Erythroblast (primary cell): ENCODE data around the gene CD80.
"Not testable (repeated sequence)": the region's sequence is repeated elsewhere in the genome, so short reads cannot be mapped to it uniquely, and the experiment has no call there.

Source experiments
- DNase-seq, 2 experiments: peaks; one replicate each; lab custom pipeline; 2025; lab: John Stamatoyannopoulos, UW
- GATA1 ChIP-seq: IDR thresholded peaks from 2 replicates; pipeline ENCODE4 v1.6.1; 2011; ENCODE audit warnings: low read depth, mild to moderate bottlenecking, control low read depth, low read length, moderate library complexity
- POLR2A ChIP-seq: IDR thresholded peaks from 2 replicates; pipeline ENCODE4 v1.6.1; 2011; ENCODE audit warnings: mild to moderate bottlenecking, low read length

The CD80 gene

DNA sequence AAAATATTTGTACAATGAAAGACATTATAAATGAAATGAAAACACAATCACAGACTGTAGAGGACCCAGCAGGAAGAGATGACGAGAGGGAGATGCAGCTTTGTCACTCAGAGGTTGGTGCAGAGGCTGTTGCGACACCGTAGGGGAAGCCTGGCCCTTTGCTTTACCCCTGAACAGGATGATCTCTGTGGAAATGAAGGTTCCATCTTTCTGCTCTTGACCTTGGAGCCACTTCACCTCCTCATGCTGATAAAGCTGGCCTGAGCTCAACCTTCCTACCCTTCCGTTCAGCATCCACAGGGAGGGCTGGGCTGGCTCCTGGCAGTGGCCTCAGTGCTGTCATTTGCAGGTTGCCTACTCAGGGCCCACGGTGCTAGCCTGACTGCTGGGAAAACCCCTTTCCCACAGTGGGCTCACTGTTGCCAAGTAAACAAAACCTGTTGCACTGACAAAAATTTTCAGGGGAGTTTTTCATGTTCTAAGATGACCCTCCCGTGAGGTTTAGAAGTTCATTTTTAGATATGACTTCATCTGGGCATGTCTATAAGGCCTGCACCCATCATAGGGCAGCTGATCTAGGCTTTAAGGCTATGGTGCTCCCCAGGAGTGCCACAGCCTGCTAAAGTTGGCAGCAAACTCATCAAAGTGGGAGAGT is 3.0 kb upstream of the CD80 start:
- DNase-seq = peak in 1 of 2 experiments; percentile 6
- TF ChIP-seq POLR2A (no peak), GATA1 (no peak)

DNA sequence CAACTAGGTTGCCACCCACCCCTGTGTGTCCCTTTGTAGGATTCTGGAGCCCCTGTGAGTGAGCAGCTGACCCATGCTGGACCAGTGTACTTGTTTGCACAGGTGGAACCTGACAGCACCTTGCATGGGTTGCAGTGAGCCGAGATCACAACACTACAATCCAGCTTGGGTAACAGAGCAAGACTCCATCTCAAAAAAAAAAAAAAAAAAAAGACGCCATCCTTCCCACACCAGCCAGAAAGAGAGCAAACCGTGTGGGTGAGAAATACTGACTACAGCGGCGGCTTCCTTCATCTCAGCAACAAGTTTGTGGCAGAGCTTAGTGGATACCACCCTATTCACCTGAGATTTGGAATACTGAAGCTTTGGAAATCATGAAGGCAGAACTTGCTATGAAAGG is 746 bp upstream of the CD80 start:
- DNase-seq = no peak
- TF ChIP-seq POLR2A = no peak
- no peak for TF ChIP-seq GATA1

DNA sequence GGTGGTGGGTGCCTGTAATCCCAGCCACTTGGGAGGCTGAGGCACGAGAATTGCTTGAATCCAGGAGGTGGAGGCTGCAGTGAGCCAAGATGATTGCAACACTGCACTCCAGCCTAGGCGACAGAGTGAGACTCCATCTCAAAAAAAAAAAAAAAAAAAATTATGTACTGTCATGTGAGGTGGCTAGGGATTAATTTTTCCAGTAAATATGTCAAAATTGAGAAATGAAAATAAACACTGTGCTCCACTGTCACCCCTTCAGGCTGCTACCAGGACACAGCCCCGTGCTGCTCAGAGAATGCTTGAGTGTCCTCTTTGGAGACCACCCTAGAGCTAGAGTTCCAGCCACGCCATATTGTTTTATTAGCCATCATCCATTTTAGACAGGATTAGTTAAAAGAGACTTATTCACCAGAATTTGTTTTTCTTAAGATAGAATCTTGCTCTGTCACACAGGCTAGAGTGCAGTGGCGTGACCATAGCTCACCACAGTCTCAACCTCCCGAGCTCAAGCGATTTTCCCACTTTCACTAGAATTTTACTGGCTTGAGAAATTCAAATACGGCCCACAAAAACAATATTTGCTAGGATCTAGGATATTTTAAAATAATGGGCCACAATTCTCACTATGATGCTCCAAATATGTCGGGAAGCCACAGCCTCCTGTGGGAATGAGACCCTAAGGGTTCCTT is 642 bp downstream of the CD80 start:
- TF ChIP-seq POLR2A = no peak
- TF ChIP-seq GATA1 = no peak
- DNase-seq = no peak

DNA sequence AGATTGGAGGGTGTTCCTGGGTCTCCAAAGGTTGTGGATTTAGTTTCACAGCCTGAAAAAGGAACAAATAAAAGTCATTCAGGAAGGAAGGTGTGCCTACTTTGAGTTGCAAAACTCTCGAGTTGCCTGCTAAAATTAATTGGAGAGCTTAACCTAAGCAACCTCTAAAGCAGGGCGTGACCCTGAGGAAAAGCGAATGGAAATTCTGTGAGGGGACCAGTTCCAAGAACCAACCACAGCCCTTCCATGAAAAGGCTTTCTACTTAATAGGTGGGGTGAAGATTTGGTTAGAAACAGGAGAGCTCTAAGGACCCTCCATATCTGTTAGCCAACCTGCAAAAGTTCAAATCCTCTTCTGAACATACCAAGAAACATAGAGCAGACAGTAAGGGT is 1.5 kb downstream of the CD80 start:
- no peak for TF ChIP-seq POLR2A
- no peak for TF ChIP-seq GATA1
- peak; percentile 12 to 13 for DNase-seq

DNA sequence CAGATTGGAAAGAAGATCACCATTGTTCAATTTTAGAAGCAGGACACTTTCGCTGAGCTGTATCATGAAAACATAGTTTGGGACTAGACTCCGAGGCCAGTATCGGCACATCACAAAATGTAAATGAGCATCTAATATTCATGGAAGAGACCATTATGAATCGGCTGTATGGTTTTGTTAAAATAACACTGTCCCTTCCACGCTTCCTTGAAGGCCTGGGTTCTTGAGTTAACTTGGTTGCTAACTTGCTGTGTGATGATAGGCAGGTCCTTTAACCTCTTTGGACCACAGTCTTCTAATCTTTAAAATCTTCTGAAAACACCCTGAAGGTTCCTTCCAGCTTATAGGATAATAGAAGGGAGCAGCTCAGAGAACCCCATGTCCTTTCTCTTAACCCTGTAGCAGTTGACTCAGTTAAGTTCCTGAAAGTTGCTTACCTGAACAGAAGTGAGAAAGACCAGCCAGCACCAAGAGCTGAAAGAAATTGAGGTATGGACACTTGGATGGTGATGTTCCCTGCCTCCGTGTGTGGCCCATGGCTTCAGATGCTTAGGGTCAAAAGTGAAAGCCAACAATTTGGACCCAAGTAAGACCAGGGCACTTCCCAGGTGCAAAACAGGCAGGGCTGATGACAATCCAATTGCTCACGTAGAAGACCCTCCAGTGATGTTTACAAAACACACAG is 2.1 kb downstream of the CD80 start:
- TF ChIP-seq GATA1 (no peak), POLR2A (no peak)
- DNase-seq = no peak

DNA sequence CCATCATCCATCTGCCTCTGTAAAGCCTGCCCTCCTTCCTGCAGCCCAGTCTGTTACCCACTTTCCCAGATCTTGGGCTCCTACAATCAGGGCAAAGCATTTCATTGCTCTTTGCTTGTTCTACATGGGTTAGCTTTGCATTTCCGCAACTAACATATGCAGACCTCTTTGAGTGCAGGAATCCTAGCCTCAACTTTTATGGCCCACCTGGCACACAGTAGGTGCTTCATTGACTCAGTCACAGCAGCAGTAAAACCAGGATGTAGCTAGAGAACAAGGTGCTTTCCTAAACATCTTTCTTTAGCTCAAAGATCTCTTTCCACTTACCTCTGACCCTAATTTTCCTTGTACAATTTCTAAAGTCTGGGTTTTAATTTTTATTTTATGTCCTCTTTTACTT is 3.5 kb downstream of the CD80 start:
- no peak for DNase-seq
- TF ChIP-seq GATA1 = no peak

DNA sequence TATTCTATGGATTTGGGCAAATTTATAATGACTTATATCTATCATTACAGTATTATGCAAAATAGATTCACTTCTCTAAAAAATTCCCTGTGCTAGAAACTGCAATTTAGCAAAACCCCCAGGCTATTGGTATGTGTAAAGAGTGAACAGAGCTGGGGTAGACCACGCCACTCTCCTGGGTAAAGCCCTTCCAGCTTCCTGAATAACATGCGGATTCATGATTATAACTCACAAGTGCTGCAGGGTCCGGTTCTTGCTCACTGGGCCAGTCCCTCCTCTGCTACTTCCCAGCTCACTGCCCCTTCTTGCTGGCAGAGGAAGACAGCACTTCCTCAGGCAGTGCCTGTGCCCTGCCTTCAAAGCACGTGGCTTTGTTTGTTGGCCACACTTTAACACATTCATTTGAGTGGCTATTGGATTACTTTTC is 4.1 kb downstream of the CD80 start:
- TF ChIP-seq POLR2A (no peak), GATA1 (no peak)
- DNase-seq = no peak

DNA sequence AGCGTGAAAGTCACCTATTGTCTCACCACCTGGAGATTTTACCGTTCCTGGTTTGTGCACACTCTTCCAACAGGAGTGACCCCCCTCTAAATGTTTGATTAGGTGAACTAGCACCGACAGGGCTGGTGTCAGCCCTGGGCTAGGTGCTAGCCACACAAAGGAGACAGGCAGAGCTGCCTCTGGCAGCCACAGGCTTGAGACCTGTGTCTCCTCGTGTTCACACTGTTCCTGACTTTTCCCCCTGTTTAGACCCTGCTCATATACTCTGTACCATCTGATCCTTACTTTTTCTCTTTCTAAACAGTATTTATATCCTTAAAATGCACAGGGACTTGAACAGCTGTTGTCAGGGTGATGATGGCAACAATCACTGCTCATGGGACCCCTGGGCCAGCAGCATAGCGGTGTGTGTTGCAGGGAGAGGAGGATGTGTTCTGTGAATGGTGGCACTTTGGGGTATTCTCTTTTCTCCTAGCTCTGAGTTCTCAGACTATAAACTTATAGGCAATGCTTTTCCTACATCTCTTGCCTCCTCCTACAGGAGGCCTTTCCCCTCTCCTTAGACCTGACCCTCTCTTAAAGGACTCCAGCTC is 5.5 kb downstream of the CD80 start:
- no peak for DNase-seq
- TF ChIP-seq POLR2A (no peak), GATA1 (no peak)

DNA sequence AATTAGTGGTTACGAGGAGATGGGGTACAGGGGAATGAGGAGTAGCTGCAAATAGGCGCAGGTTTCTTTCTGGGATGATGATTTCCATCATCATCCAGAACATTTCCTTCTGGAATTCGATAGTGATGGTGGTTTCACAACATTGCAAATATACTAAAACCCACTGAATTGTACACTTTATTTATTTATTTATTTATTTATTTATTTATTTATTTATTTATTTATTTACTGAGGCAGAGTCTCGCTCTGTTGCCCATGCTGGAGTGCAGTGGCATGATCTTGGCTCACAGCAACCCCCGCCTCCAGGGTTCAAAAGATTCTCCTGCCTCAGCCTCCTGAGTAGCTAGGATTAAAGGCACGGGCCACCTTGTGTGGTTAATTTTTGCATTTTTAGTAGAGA is 6.5 kb downstream of the CD80 start:
- DNase-seq = not testable (repeated sequence)

DNA sequence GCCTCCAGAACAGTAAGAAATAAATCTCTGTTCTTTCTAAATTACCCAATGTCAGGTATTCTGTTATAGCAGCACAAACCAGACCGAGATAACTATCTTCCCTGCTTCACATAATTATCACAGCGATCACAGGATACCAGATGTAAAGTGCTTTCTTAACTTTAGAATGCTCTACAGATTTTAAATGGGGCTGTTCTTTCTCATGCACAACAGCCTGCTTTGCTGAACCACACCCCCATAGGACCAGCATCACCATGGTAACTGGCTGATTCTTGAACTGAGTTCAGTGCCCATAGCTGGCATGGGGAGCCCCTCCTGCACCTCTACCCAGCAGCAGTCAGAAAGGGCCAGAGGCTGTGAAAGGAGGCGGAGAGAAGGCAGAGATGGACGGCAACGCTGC is 7.8 kb downstream of the CD80 start:
- DNase-seq = no peak
- TF ChIP-seq GATA1 (no peak), POLR2A (no peak)

DNA sequence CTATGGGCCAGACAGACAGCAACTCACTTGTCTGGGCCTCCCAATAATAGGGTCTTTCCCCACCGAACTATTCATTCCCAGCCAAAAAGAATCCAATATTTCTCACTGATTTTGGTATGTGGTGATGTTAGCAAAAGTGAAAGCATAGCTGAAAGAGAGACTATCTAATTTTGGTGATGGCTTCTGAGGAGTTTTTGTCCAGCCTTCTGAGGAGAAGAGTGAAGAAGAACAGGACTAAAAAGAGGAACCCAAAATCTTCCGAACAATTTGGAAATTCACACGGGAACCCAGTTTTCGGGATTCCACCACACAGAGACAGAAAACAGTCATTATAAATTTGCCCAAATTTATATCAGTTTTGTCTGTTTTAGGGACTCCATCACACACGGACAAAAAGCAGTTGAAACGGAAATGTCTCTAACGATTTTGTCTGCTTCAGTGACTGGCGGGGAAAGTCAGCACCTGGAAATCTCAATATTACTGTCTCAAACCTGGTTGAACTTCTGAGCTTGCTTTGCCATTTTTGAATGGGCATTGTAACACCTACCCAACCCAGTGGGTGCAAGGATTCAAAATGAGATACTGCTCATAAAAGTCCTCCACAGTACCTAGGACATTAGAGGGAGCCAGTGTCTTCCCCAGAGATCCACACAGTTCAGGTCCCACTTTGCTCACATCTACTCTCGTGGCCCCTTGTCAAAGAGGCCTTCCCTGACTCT is 9.1 kb downstream of the CD80 start:
- DNase-seq = no peak
- TF ChIP-seq GATA1 (no peak), POLR2A (no peak)

DNA sequence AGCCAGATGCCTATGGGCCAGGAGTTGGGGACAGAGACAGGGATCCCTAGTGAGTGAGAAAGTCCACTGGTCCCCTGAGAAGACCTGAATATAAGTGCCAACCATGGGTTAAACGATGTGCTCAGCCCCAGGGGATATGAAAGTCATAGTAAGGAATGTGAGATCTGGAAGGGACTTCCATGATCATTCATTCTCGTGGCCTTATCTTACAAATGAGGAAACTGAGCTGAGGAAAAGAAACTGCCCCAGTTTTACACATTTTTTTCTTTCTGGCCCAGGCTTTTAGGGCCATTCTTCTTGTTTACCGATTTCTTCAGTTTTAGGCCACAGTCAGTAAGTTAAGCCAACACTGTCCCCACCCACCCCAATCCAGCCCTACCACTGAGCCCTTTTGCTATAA is 11.1 kb downstream of the CD80 start:
- no peak for DNase-seq
- TF ChIP-seq GATA1 (no peak), POLR2A (no peak)

DNA sequence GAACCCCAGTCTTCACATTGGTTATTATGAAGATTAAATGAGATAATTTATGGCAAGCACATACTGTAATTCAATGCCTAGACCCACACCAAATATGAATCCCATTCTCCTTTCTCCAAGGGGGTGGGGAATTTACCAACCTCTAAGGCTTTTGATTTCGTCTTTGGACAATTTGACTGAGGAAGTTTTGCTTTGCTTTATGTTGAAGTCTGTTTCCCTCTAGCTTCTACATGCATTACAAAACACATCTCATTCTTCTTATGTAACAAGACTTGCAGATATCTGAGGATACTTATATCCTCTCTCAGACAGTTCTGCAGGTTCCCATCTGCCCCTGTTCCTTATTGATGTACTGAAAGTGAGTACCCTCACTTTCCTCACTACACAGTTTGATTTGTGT is 12.2 kb downstream of the CD80 start:
- DNase-seq = no peak
- TF ChIP-seq GATA1 (no peak), POLR2A (no peak)
